Liver (tissue), 3 donors: ENCODE results near the gene SNX5.

Experiments
- CTCF ChIP-seq: fragments of 150-350 bp; IDR thresholded peaks from 2 replicates; pipeline ENCODE4 v1.5.1; 2017; ENCODE audit warnings: improper control_type of control experiment, low read depth, low read length; ENCODE audit not compliant: missing input control
- JUND ChIP-seq, 2 donors: IDR thresholded peaks; 2 replicates each; pipeline ENCODE4 v1.6.1; 2016; ENCODE audit warnings: antibody characterized with exemption in 2 of 2
- MAX ChIP-seq: IDR thresholded peaks from 2 replicates; pipeline ENCODE4 v1.6.1; 2016; ENCODE audit warnings: antibody characterized with exemption
- RAD21 ChIP-seq, 2 donors: IDR thresholded peaks; 2 replicates each; pipeline ENCODE4 v1.6.1; 2016; ENCODE audit warnings: antibody characterized with exemption in 2 of 2, mild to moderate bottlenecking in 2 of 2
- REST ChIP-seq: IDR thresholded peaks from 2 replicates; pipeline ENCODE4 v1.6.1; 2016; ENCODE audit warnings: antibody characterized with exemption, mild to moderate bottlenecking
- RXRA ChIP-seq, 2 donors: IDR thresholded peaks; 2 replicates each; pipeline ENCODE4 v1.6.1; 2017 to 2018; ENCODE audit warnings: antibody characterized with exemption in 2 of 2, mild to moderate bottlenecking in 1 of 2
- SP1 ChIP-seq: IDR thresholded peaks from 2 replicates; pipeline ENCODE4 v1.6.1; 2018; ENCODE audit warnings: antibody characterized with exemption, mild to moderate bottlenecking
- TAF1 ChIP-seq: conservative IDR thresholded peaks from 2 replicates; pipeline ENCODE4 v1.6.1; 2016; ENCODE audit warnings: antibody characterized with exemption, mild to moderate bottlenecking
- YY1 ChIP-seq: IDR thresholded peaks from 2 replicates; pipeline ENCODE4 v1.6.1; 2016; ENCODE audit warnings: antibody characterized with exemption, mild to moderate bottlenecking
- ZBTB33 ChIP-seq: IDR thresholded peaks from 2 replicates; pipeline ENCODE4 v1.6.1; 2016; ENCODE audit warnings: antibody characterized with exemption
- donor health status: healthy.
- donor health status: healthy.

- TF ChIP-seq CTCF (no peak), ZBTB33 (peak; percentile 34), RAD21 (IDR thresholded peaks at IDR 0.05) (no peak), YY1 (no peak), MAX (no peak), RXRA (IDR thresholded peaks at IDR 0.05) (no peak), TAF1 (no peak), SP1 (no peak), REST (no peak), JUND (IDR thresholded peaks at IDR 0.05) (no peak)
Observed at GRCh38 chr20:17967521-17968365, 851 bp downstream of the SNX5 start.
